HG03565 (cell line): Measurements from ENCODE around the gene TMPRSS7.
A peak's percentile ranks its signal among the peaks of the same experiment; 100 is the strongest.

Experiments used
- ATAC-seq: cut with Tn5 transposase; IDR thresholded peaks from one replicate; pipeline ENCODE4 v1.9.1; 2021; ENCODE audit warnings: mild to moderate bottlenecking, moderate library complexity; ENCODE audit not compliant: unreplicated experiment

Gene TMPRSS7

GRCh38 chr3:112126511-112126911 lies 92.0 kb downstream of the TMPRSS7 start:
- no peak for ATAC-seq

GRCh38 chr3:112127522-112128494 lies 93.3 kb downstream of the TMPRSS7 start:
- ATAC-seq: no peak

GRCh38 chr3:112128843-112129727 lies 94.5 kb downstream of the TMPRSS7 start:
- ATAC-seq: peak; percentile 30

- no peak for ATAC-seq
Measured at GRCh38 chr3:112129925-112130637, 95.5 kb downstream of the TMPRSS7 start.

GRCh38 chr3:112130638-112130993 lies 96.1 kb downstream of the TMPRSS7 start:
- ATAC-seq: no peak
